NT2/D1 (cell line): ENCODE data around the gene MMEL1.
"Not testable (repeated sequence)": the region's sequence is repeated elsewhere in the genome, so short reads cannot be mapped to it uniquely, and the experiment has no call there.

Source experiments
- YY1 ChIP-seq: IDR thresholded peaks from 2 replicates; pipeline ENCODE4 v1.6.1; 2011; ENCODE audit not compliant: insufficient read length, insufficient read depth
- ZNF274 ChIP-seq: IDR thresholded peaks from 2 replicates; pipeline ENCODE4 v1.6.1; 2011; ENCODE audit warnings: mild to moderate bottlenecking, low read depth, low read length

- not testable (repeated sequence) for TF ChIP-seq YY1, ZNF274
Observed at GRCh38 chr1:2653741-2654442, 21.1 kb upstream of the MMEL1 start.
